HepG2 (cell line): ENCODE data around the gene ZNF277. TPM values are rescaled to one million over a fixed set of nuclear protein-coding genes. Genes with fewer than 3 reads are reported as not detected.

Experiments
- ARID2 ChIP-seq: sonication (generic); formaldehyde crosslinking; IDR thresholded peaks from 2 replicates; pipeline ENCODE4 v1.8.1; 2022; ENCODE audit warnings: mild to moderate bottlenecking, missing genetic modification reagents, borderline replicate concordance
- CENPX ChIP-seq: sonication (generic); formaldehyde crosslinking; IDR thresholded peaks from 2 replicates; pipeline ENCODE4 v1.9.0; 2021; ENCODE audit warnings: mild to moderate bottlenecking, missing genetic modification reagents, moderate library complexity
- ETS1 ChIP-seq: sonication (generic); formaldehyde crosslinking; IDR thresholded peaks from 2 replicates; pipeline ENCODE4 v1.4.0; 2020; ENCODE audit warnings: missing genetic modification reagents
- GMEB2 ChIP-seq: IDR thresholded peaks from 2 replicates; pipeline ENCODE4 v1.6.1; 2016; ENCODE audit warnings: missing biosample characterization, missing genetic modification reagents, low read depth
- GTF2F1 ChIP-seq: fragments of 150-350 bp; IDR thresholded peaks from 2 replicates; pipeline ENCODE4 v1.6.1; 2014; ENCODE audit warnings: low read length
- KAT2B ChIP-seq: fragments of 150-350 bp; IDR thresholded peaks from 2 replicates; pipeline ENCODE4 v1.6.1; 2014; ENCODE audit warnings: low read depth, low read length, borderline replicate concordance
- MBD4 ChIP-seq: IDR thresholded peaks from 2 replicates; pipeline ENCODE4 v1.6.1; 2012; ENCODE audit warnings: low read length, inconsistent platforms, borderline replicate concordance
- MED1 ChIP-seq: sonication (generic); formaldehyde crosslinking; IDR thresholded peaks from 2 replicates; pipeline ENCODE4 v1.4.0; 2020; ENCODE audit warnings: missing genetic modification reagents
- MIER3 ChIP-seq: IDR thresholded peaks from 2 replicates; pipeline ENCODE4 v1.6.1; 2016; ENCODE audit warnings: missing compliant biosample characterization, borderline replicate concordance
- PAX8 ChIP-seq: sonication (generic); formaldehyde crosslinking; IDR thresholded peaks from 2 replicates; pipeline ENCODE4 v1.8.0; 2022; ENCODE audit warnings: mild to moderate bottlenecking, missing genetic modification reagents, borderline replicate concordance
- PCBP2 ChIP-seq: fragments of 200-400 bp; formaldehyde crosslinking; optimal IDR thresholded peaks from 2 replicates; pipeline ENCODE3; 2018; ENCODE audit warnings: low read length, low read depth; ENCODE audit not compliant: poor library complexity, severe bottlenecking
- PLSCR1 ChIP-seq: sonication (generic); formaldehyde crosslinking; IDR thresholded peaks from 2 replicates; pipeline ENCODE4 v1.5.0; 2020; ENCODE audit warnings: missing genetic modification reagents, mild to moderate bottlenecking, borderline replicate concordance
- ZBTB7A ChIP-seq: sonication (generic); formaldehyde crosslinking; IDR thresholded peaks from 2 replicates; pipeline ENCODE4 v1.8.0; 2022; ENCODE audit warnings: mild to moderate bottlenecking, missing genetic modification reagents
- ZNF143 ChIP-seq: sonication (generic); formaldehyde crosslinking; IDR thresholded peaks from 2 replicates; pipeline ENCODE4 v1.4.0; 2020; ENCODE audit warnings: missing genetic modification reagents
- ZNF646 ChIP-seq: sonication (generic); formaldehyde crosslinking; IDR thresholded peaks from 2 replicates; pipeline ENCODE4 v1.9.0; 2021; ENCODE audit warnings: mild to moderate bottlenecking, missing genetic modification reagents
- ZNF704 ChIP-seq: sonication (generic); formaldehyde crosslinking; IDR thresholded peaks from 2 replicates; pipeline ENCODE4 v1.8.1; 2023; ENCODE audit warnings: mild to moderate bottlenecking, inconsistent platforms, moderate library complexity, missing genetic modification reagents, borderline replicate concordance
- ZNF724P ChIP-seq: sonication (generic); formaldehyde crosslinking; IDR thresholded peaks from 2 replicates; pipeline ENCODE4 v1.8.0; 2022; ENCODE audit warnings: missing genetic modification reagents, borderline replicate concordance
- ZNF761 ChIP-seq: sonication (generic); formaldehyde crosslinking; conservative IDR thresholded peaks from 2 replicates; pipeline ENCODE4 v1.4.0; 2020; ENCODE audit warnings: mild to moderate bottlenecking, missing genetic modification reagents
- ZZZ3 ChIP-seq: sonication (generic); formaldehyde crosslinking; IDR thresholded peaks from 2 replicates; pipeline ENCODE4 v1.4.0; 2020; ENCODE audit warnings: missing genetic modification reagents, mild to moderate bottlenecking, borderline replicate concordance
- polyA plus RNA-seq, 8 experiments: library from polyadenylated mRNA; depleted of rRNA in 3 of 8; stranded (reverse) in 7 of 8; unstranded in 1 of 8; fragments of >200 nt; fragmentation: Illumina TruSeq in 4 of 8; extraction: Trizol in 4 of 8; gene quantifications; 2 replicates each; pipeline versions ENCODE4 v1.2.1 to v1.2.3, GENCODE V29; 2011 to 2016; ENCODE audit warnings: low read depth in 4 of 8, missing spikeins in 1 of 8, mixed read lengths in 1 of 8; ENCODE audit not compliant: insufficient read depth in 1 of 8
- total RNA-seq, 5 experiments: library from RNA; depleted of rRNA; stranded (reverse); fragments of >200 nt; fragmentation: Illumina TruSeq; extraction: Trizol; gene quantifications; 2 replicates each; pipeline ENCODE4 v1.2.3, GENCODE V29; 2016; ENCODE audit warnings: low read depth in 1 of 5

Gene ZNF277
- total and polyA plus RNA-seq, 2 of the 13 experiments (the other 11 are each of a cell fraction or from before 2014, with no cell fraction given) = 29.1 to 30.1 TPM

GRCh38 chr7:112202816-112203215 is 3.7 kb upstream of the ZNF277 start (continued):
- TF ChIP-seq ZNF761 (CRISPR knock-in tag) (no peak), ARID2 (no peak), ETS1 (CRISPR knock-in tag) (no peak), GTF2F1 (peak; percentile 93), CENPX (CRISPR knock-in tag) (no peak), PLSCR1 (CRISPR knock-in tag) (no peak), ZNF646 (CRISPR knock-in tag) (peak; percentile 34; the same call in 1 of the 2 replicates), ZNF143 (CRISPR knock-in tag) (no peak), PAX8 (CRISPR knock-in tag) (no peak), ZZZ3 (CRISPR knock-in tag) (no peak), MIER3 (0 out of 2 replicates have a peak, but pooled peaks have one; percentile 42), PCBP2 (no peak), MED1 (CRISPR knock-in tag) (peak; percentile 30; the same call in 1 of the 2 replicates), KAT2B (no peak), ZNF704 (CRISPR knock-in tag) (no peak), GMEB2 (no peak), MBD4 (no peak), ZBTB7A (CRISPR knock-in tag) (no peak), ZNF724P (CRISPR knock-in tag) (no peak)
